Body of pancreas (tissue), 4 donors: ENCODE measurements around the gene FAM222A. TPM values are rescaled to one million over a fixed set of nuclear protein-coding genes. Genes with fewer than 3 reads are reported as not detected.

ENCODE experiments used
- ATAC-seq: fragments of 150-250 bp; one replicate; pipeline ENCODE4 v1.9.1; 2016
- DNase-seq, 4 donors: peaks; one replicate each; pipeline ENCODE4 v3.0.0-alpha.2; 2019
- H3K27ac ChIP-seq, 4 donors: fragments of 200-600 bp; sonication (generic); 1 replicate in 3 of 4; 2 replicates in 1 of 4; pipeline versions ENCODE4 v1.5.1 to v1.6.1; 2016 to 2019; ENCODE audit warnings: mild to moderate bottlenecking in 1 of 4, mixed read lengths in 1 of 4, moderate library complexity in 1 of 4
- H3K27me3 ChIP-seq, 2 donors: fragments of 200-600 bp; sonication (generic); one replicate each; pipeline ENCODE4 v1.6.0; 2016; ENCODE audit warnings: mild to moderate bottlenecking in 1 of 2
- H3K36me3 ChIP-seq, 2 donors: fragments of 200-600 bp; sonication (generic); replicated peaks in 1 of 2; 2 replicates each; pipeline ENCODE4 v1.5.1; 2016; ENCODE audit warnings: low read depth in 2 of 2; ENCODE audit not compliant: insufficient read depth in 1 of 2
- H3K4me1 ChIP-seq: fragments of 200-600 bp; sonication (generic); one replicate; pipeline ENCODE4 v1.6.0; 2016
- H3K4me3 ChIP-seq, 2 donors: fragments of 200-600 bp; sonication (generic); 1 replicate in 1 of 2; 2 replicates in 1 of 2; pipeline ENCODE4 v1.5.1; 2016 to 2019
- H3K9me3 ChIP-seq, 3 donors: fragments of 200-600 bp; sonication (generic); 1 replicate in 2 of 3; 2 replicates in 1 of 3; pipeline ENCODE4 v1.5.1; 2016
- POLR2A ChIP-seq, 3 donors: fragments of 450-650 bp; IDR thresholded peaks; one replicate each; pipeline ENCODE4 v1.6.1; 2016; ENCODE audit warnings: antibody characterized with exemption in 3 of 3, mild to moderate bottlenecking in 2 of 3
- WGBS, 2 donors: methylation state at CpG; one replicate each; pipeline ENCODE4 v1.1.5; 2017; 5-methylcytosine and 5-hydroxymethylcytosine counted together
- intact Hi-C: fragments of 100-400 bp; cut with DNase I; formaldehyde crosslinking; loops from one replicate; pipeline ENCODE4 v1.15.1; 2023
- total RNA-seq, 2 donors: library from RNA; depleted of rRNA; stranded (reverse); fragments of >200 nt; gene quantifications; one replicate each; pipeline ENCODE4 v1.1.0, GENCODE V29; 2016
- TF ChIP-seq, protein P1 (sequence below), 7 experiments: fragments of 450-650 bp in 4 of 7; fragments of 200-600 bp in 3 of 7; sonication (generic) in 3 of 7; IDR thresholded peaks; one replicate each; pipeline ENCODE4 v1.5.1; 2016 to 2019; ENCODE audit warnings: antibody characterized with exemption in 7 of 7

Gene FAM222A
- total RNA-seq, 2 donors from 2014 or later: 8.0 to 16.2 TPM

DNA sequence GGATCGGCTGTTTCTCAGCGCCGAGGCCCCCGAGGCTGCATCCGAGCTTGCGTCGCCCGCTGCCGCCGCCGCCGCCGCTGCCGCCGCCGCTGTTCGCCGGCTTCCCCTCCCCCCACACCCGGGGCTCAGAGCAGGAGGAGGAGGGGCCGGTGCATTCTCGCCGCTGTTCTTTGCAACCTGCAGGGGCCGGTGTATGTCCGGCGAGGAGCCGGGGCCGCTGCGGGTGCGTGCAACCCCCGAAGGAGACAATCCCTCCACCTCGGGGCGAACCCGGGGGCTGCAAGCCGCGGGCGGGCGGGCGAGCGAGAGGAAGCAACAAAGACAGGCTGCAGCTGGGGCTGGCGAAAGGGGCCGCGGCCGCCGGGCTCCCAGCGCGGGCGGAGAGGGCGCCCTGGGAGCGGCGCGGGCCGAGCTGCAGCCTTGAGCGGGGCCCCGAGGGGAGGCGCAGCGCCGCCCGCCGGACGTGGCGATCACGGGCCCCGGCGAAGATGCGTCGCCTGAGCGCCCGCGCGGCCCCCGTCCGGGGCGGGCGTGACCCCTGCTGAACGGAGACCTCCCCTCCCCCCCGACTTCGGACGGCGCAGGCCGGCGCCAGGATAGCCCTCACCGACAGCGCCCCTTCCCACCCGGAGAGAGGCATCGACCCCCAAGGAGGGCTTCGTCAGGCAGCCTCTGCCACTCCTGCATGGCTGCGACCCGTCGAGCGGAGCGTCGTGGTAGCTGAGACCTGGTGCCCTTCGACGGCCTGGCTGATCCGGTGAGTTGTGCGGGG, 702 bp downstream of the FAM222A start:
- H3K4me1 ChIP-seq: peaks cover 65% of the 10 kb centered on the region
- H3K4me3 ChIP-seq: peak overlapping the region; percentile 30 to 47
- H3K27me3 ChIP-seq: no peaks in the 10 kb centered on the region
- intact Hi-C loops: no loop called here
- TF ChIP-seq POLR2A (IDR thresholded peaks at IDR 0.05): no peak
- TF ChIP-seq, protein P1, sequence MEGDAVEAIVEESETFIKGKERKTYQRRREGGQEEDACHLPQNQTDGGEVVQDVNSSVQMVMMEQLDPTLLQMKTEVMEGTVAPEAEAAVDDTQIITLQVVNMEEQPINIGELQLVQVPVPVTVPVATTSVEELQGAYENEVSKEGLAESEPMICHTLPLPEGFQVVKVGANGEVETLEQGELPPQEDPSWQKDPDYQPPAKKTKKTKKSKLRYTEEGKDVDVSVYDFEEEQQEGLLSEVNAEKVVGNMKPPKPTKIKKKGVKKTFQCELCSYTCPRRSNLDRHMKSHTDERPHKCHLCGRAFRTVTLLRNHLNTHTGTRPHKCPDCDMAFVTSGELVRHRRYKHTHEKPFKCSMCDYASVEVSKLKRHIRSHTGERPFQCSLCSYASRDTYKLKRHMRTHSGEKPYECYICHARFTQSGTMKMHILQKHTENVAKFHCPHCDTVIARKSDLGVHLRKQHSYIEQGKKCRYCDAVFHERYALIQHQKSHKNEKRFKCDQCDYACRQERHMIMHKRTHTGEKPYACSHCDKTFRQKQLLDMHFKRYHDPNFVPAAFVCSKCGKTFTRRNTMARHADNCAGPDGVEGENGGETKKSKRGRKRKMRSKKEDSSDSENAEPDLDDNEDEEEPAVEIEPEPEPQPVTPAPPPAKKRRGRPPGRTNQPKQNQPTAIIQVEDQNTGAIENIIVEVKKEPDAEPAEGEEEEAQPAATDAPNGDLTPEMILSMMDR (IDR thresholded peaks at IDR 0.05): peak in 5 of 7 experiments; percentile 19 to 38 (median 37)
- peak overlapping the region; percentile 25 to 74 (median 68) for H3K27ac ChIP-seq
- DNase-seq: peak; percentile 78 to 83 (median 80)
- peak; percentile 51 for ATAC-seq
- H3K36me3 ChIP-seq: no peaks in the 10 kb centered on the region
- H3K9me3 ChIP-seq: no peaks in the 10 kb centered on the region
- 2% methylated on average over 52 of the region's 96 CpGs; no CpG with 5 or more reads in 1 of the 2 donors for WGBS, 2 donors

DNA sequence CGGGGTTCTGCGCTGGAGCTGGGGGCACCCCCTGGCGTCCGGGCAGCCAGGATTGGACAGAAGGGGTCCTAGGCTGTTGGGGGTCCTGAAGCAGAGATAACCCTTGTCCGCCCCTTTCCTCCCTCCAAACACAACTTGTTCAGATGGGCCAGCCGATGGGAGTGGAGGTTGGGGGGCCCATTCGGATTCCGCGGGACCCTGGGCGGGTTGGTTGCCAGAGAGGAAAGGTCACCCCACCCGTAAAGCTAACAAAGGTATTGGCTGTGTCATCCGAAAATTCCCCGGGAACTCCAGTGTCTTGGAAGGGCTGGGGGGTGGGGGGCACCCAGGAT, 1.3 kb downstream of the FAM222A start:
- intact Hi-C loops: no loop called here
- no peaks in the 10 kb centered on the region for H3K27me3 ChIP-seq
- ATAC-seq: no peak
- 15% methylated on average over 13 of the region's 13 CpGs; no CpG with 5 or more reads in 1 of the 2 donors for WGBS, 2 donors
- peaks cover 65% of the 10 kb centered on the region for H3K4me1 ChIP-seq
- DNase-seq: no peak
- peak overlapping the region; percentile 25 to 74 (median 68) for H3K27ac ChIP-seq
- no peak overlapping the region for H3K4me3 ChIP-seq
- no peaks in the 10 kb centered on the region for H3K9me3 ChIP-seq
- no peak for TF ChIP-seq POLR2A (IDR thresholded peaks at IDR 0.05)
- TF ChIP-seq, protein P1 (IDR thresholded peaks at IDR 0.05): no peak
- no peaks in the 10 kb centered on the region for H3K36me3 ChIP-seq

DNA sequence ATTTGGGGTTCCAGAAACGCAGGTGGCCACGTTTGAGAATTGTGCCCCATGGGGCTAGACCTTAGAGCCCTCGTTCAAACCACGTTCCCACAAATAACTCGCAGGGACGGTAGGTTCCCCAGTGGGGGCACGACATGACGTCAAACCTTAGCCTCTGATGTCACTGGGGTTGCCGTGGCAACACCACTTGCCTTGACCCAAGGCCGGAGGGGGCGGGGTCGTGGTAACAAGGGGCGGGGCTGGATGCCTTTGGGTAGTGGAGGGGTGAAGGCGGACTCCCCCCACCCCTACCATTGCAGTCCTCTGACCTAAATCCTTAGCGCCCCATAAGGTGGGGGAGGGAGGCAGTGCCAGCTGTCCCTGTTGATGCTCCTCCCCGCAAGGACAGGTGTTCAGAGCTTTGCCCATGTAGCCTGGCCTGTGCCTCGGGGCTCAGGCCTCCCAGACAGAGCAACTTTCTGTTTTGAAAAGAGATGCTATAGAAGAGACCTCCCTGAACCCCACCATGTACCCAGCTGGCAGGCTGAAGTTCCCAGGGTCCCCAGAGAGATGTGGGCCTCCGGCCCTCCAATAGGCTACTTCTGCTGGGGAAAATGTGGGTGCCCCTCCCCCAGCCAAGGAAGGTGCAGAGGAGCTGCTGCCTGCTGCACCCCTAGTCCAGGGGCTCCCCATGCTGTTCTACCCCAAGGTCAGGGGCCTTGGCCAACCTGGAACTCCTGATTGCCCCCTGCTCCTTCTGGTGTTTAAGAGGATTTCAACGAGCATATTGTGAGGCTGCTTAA, 1.9 kb downstream of the FAM222A start:
- no peak for TF ChIP-seq POLR2A (IDR thresholded peaks at IDR 0.05)
- TF ChIP-seq, protein P1 (IDR thresholded peaks at IDR 0.05): no peak
- WGBS, 2 donors: 45 to 47% methylated on average over 14 to 17 of the region's 19 CpGs
- peak; percentile 43 to 64 (median 53) for DNase-seq

DNA sequence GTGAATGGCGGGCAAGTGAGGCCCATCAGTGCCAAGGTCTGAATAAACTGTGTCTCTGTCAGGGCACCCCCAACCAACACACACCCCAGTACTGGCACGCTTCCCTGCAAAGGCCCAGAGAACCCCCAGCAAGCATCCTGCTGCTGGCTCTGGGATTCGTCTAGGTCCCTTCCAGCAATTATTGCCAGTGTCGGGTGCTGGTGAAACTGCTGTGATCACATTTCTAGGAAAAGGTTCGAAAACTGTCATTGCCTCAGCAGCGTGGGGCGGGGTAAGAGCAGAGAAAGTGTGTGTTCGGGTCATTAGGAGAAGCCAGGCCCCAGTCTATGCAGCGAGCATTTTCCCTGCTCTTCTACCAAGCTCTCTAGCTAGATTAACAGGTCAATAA, 2.5 kb downstream of the FAM222A start:
- no peak for ATAC-seq
- Histone ChIP-seq H3K27me3 (no peaks in the 10 kb centered on the region), H3K36me3 (no peaks in the 10 kb centered on the region), H3K27ac (peak overlapping the region; percentile 15 to 74 (median 68)), H3K4me3 (no peak overlapping the region), H3K4me1 (peaks cover 65% of the 10 kb centered on the region), H3K9me3 (no peaks in the 10 kb centered on the region)
- no peak for DNase-seq
- intact Hi-C loops: no loop called here
- WGBS, 2 donors: 62 to 77% methylated on average over 9 of the region's 9 CpGs
- TF ChIP-seq, protein P1 (IDR thresholded peaks at IDR 0.05): no peak
- TF ChIP-seq POLR2A (IDR thresholded peaks at IDR 0.05): no peak

More for the DNA sequence above, 1.9 kb downstream of the FAM222A start:
- no peak for ATAC-seq
- Histone ChIP-seq H3K4me1 (peaks cover 65% of the 10 kb centered on the region), H3K9me3 (no peaks in the 10 kb centered on the region), H3K4me3 (no peak overlapping the region), H3K36me3 (no peaks in the 10 kb centered on the region), H3K27ac (peak overlapping the region; percentile 25 to 74 (median 68)), H3K27me3 (no peaks in the 10 kb centered on the region)
- intact Hi-C loops: no loop called here
